ENCODE results near the gene TMEM150B. TPM values are rescaled to one million over a fixed set of nuclear protein-coding genes. Genes with fewer than 3 reads are reported as not detected.

TMEM150B gene
- total RNA-seq, 1 donor from 2014 or later, result not detected

DNA sequence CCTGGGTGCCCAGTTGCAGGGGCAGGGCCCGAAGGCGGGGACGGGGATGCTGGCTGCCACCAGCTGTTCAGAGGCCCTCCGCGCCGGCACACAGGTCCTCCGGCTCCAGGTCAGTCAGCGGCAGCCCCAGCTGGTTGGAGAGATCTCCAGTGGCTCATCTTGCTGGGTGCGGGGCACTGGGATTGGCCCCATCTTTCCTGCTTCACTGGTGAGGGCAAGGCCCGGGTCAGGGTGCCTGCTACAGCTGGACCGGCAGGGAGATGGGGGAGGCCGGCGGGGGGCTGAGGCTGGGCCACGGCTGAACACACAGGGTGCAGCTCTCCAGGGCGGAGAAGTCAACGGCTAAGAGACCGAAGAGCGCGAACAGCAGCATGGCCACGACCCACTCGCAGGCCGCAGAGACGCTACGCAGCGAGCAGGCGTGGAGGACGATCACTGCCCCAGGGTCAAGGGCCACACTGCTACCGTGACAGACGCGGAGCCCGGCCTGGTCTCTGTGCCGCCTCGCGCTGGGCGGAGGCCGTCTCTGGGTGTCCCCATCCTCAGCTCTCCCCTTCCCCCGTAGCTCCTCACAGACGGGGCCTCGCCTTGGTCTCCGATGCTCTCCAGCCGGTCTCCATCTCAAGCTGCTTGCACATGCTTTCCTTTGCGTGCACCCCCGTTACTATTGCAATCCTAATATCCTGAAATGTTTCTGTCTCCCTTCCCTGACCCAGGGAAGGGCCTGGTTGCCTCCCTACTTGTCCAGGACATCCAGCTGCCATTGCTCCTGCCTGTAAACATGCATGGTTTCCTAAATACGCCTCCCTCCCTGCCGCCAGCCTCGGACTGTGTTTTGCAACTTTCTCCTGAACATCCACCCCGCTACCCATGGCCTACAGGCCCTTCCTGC lies 12.3 kb downstream of the TMEM150B start:
- H3K4me3 Mint-ChIP-seq (ENCODE audit: unreplicated experiment), result no peak overlapping the region
- H3K9ac ChIP-seq (ENCODE audit: low read length), result no peak overlapping the region
- peaks cover 22% of the 10 kb centered on the region for H3K36me3 Mint-ChIP-seq (ENCODE audit: low read depth, unreplicated experiment)
- no peaks in the 10 kb centered on the region for H3K27me3 ChIP-seq (ENCODE audit: insufficient read depth, low read length)
- H3K27me3 Mint-ChIP-seq (ENCODE audit: low read depth, unreplicated experiment), result no peaks in the 10 kb centered on the region
- peak overlapping the region; percentile 68 for H3K27ac Mint-ChIP-seq (ENCODE audit: unreplicated experiment)
- H3K36me3 ChIP-seq (ENCODE audit: insufficient read depth, low read length), result peaks cover 3% of the 10 kb centered on the region
- no peak overlapping the region for H3K27ac ChIP-seq (ENCODE audit: low read depth, low read length)
- no peaks in the 10 kb centered on the region for H3K4me1 ChIP-seq (ENCODE audit: insufficient read depth, low read length)
- H2AFZ ChIP-seq (ENCODE audit: low read depth, low read length), result no peak overlapping the region
- FAIRE-seq (no peak), DNase-seq (ENCODE audit: low read depth) (no peak)
- no peak overlapping the region for H3K4me2 ChIP-seq (ENCODE audit: low read length)
- no peaks in the 10 kb centered on the region for H3K9me3 Mint-ChIP-seq (ENCODE audit: unreplicated experiment)
- H3K4me1 Mint-ChIP-seq (ENCODE audit: low read depth, unreplicated experiment), result no peaks in the 10 kb centered on the region
- TF ChIP-seq, protein P1, sequence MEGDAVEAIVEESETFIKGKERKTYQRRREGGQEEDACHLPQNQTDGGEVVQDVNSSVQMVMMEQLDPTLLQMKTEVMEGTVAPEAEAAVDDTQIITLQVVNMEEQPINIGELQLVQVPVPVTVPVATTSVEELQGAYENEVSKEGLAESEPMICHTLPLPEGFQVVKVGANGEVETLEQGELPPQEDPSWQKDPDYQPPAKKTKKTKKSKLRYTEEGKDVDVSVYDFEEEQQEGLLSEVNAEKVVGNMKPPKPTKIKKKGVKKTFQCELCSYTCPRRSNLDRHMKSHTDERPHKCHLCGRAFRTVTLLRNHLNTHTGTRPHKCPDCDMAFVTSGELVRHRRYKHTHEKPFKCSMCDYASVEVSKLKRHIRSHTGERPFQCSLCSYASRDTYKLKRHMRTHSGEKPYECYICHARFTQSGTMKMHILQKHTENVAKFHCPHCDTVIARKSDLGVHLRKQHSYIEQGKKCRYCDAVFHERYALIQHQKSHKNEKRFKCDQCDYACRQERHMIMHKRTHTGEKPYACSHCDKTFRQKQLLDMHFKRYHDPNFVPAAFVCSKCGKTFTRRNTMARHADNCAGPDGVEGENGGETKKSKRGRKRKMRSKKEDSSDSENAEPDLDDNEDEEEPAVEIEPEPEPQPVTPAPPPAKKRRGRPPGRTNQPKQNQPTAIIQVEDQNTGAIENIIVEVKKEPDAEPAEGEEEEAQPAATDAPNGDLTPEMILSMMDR (IDR thresholded peaks at IDR 0.05; ENCODE audit: insufficient read depth, low read depth, low read length), result no peak
- TF ChIP-seq EZH2 (IDR thresholded peaks at IDR 0.05; ENCODE audit: insufficient read depth, low read length), result no peak
- H3K4me3 ChIP-seq (ENCODE audit: insufficient read depth, low read depth, low read length), result no peak overlapping the region
- peaks cover 3% of the 10 kb centered on the region for H3K9me3 ChIP-seq (ENCODE audit: insufficient read depth, low read depth, low read length)
- no peaks in the 10 kb centered on the region for H4K20me1 ChIP-seq (ENCODE audit: insufficient read depth, low read length)
- H3K79me2 ChIP-seq (ENCODE audit: insufficient read depth, low read length), result no peaks in the 10 kb centered on the region

DNA sequence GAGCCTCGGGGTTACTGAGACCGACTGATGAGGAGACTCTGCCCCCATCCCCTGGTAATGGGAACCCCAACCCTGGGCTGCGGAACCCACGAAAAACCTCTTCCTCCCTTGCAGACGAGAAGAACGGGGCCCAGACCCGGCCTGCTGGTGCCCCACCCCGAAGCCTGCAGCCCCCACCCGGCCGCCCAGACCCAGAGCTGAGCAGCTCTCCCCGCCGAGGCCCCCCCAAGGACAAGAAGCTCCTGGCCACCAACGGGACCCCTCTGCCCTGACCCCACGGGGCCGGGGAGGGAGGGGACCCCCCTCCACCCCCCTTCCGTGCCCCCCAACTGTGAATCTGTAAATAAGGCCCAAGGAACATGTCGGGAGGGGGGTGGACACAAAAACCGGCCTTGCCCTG lies 13.3 kb downstream of the TMEM150B start:
- Histone ChIP-seq H3K36me3 (ENCODE audit: insufficient read depth, low read length) (peaks cover 6% of the 10 kb centered on the region), H2AFZ (ENCODE audit: low read depth, low read length) (no peak overlapping the region), H3K4me3 (ENCODE audit: insufficient read depth, low read depth, low read length) (no peak overlapping the region), H3K4me1 (ENCODE audit: insufficient read depth, low read length) (no peaks in the 10 kb centered on the region), H4K20me1 (ENCODE audit: insufficient read depth, low read length) (no peaks in the 10 kb centered on the region), H3K9ac (ENCODE audit: low read length) (no peak overlapping the region), H3K27me3 (ENCODE audit: insufficient read depth, low read length) (no peaks in the 10 kb centered on the region), H3K27ac (ENCODE audit: low read depth, low read length) (no peak overlapping the region), H3K9me3 (ENCODE audit: insufficient read depth, low read depth, low read length) (peaks cover 3% of the 10 kb centered on the region), H3K4me2 (ENCODE audit: low read length) (no peak overlapping the region), H3K79me2 (ENCODE audit: insufficient read depth, low read length) (no peaks in the 10 kb centered on the region)
- Mint-ChIP-seq H3K27ac (ENCODE audit: unreplicated experiment) (no peak overlapping the region), H3K4me3 (ENCODE audit: unreplicated experiment) (no peak overlapping the region), H3K4me1 (ENCODE audit: low read depth, unreplicated experiment) (no peaks in the 10 kb centered on the region), H3K27me3 (ENCODE audit: low read depth, unreplicated experiment) (no peaks in the 10 kb centered on the region), H3K9me3 (ENCODE audit: unreplicated experiment) (no peaks in the 10 kb centered on the region), H3K36me3 (ENCODE audit: low read depth, unreplicated experiment) (peaks cover 24% of the 10 kb centered on the region)
- DNase-seq (ENCODE audit: low read depth) (no peak), FAIRE-seq (no peak)
- TF ChIP-seq, protein P1 (IDR thresholded peaks at IDR 0.05; ENCODE audit: insufficient read depth, low read depth, low read length), result no peak
- no peak for TF ChIP-seq EZH2 (IDR thresholded peaks at IDR 0.05; ENCODE audit: insufficient read depth, low read length)

DNA sequence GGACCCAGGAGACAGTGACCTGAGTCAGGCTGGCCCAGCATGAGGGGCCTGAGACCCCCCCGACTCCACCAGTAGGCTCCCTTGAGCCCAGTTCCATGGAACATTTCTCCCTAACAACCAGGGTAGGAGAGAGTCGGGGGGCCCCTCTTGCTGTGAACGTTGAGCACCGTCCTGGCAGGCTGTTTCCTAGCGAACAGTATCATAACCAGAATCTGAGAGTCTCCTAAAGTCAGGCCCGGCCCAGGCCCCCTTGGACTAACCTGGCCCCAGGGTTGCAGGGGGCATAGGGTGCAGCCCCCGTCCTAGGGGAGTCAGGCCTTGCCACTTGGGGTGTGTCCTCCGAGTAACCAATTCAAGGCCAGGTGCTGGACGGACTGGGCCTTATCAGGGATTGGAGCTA lies 13.7 kb downstream of the TMEM150B start:
- Histone ChIP-seq H3K4me2 (ENCODE audit: low read length) (no peak overlapping the region), H3K79me2 (ENCODE audit: insufficient read depth, low read length) (no peaks in the 10 kb centered on the region), H3K4me3 (ENCODE audit: insufficient read depth, low read depth, low read length) (no peak overlapping the region), H3K36me3 (ENCODE audit: insufficient read depth, low read length) (peaks cover 8% of the 10 kb centered on the region), H4K20me1 (ENCODE audit: insufficient read depth, low read length) (no peaks in the 10 kb centered on the region), H3K9ac (ENCODE audit: low read length) (no peak overlapping the region), H2AFZ (ENCODE audit: low read depth, low read length) (no peak overlapping the region), H3K4me1 (ENCODE audit: insufficient read depth, low read length) (no peaks in the 10 kb centered on the region), H3K27me3 (ENCODE audit: insufficient read depth, low read length) (no peaks in the 10 kb centered on the region), H3K27ac (ENCODE audit: low read depth, low read length) (no peak overlapping the region), H3K9me3 (ENCODE audit: insufficient read depth, low read depth, low read length) (peaks cover 3% of the 10 kb centered on the region)
- no peak overlapping the region for H3K4me3 Mint-ChIP-seq (ENCODE audit: unreplicated experiment)
- H3K27ac Mint-ChIP-seq (ENCODE audit: unreplicated experiment), result no peak overlapping the region
- FAIRE-seq, result no peak
- no peaks in the 10 kb centered on the region for H3K4me1 Mint-ChIP-seq (ENCODE audit: low read depth, unreplicated experiment)
- DNase-seq (ENCODE audit: low read depth), result no peak
- no peak for TF ChIP-seq EZH2 (IDR thresholded peaks at IDR 0.05; ENCODE audit: insufficient read depth, low read length)
- TF ChIP-seq, protein P1 (IDR thresholded peaks at IDR 0.05; ENCODE audit: insufficient read depth, low read depth, low read length), result no peak
- peaks cover 27% of the 10 kb centered on the region for H3K36me3 Mint-ChIP-seq (ENCODE audit: low read depth, unreplicated experiment)
- H3K9me3 Mint-ChIP-seq (ENCODE audit: unreplicated experiment), result no peaks in the 10 kb centered on the region
- no peaks in the 10 kb centered on the region for H3K27me3 Mint-ChIP-seq (ENCODE audit: low read depth, unreplicated experiment)

All from astrocyte (in vitro differentiated cells and primary cell).